ENCODE measurements around the gene PTGDS.

PTGDS gene

DNA sequence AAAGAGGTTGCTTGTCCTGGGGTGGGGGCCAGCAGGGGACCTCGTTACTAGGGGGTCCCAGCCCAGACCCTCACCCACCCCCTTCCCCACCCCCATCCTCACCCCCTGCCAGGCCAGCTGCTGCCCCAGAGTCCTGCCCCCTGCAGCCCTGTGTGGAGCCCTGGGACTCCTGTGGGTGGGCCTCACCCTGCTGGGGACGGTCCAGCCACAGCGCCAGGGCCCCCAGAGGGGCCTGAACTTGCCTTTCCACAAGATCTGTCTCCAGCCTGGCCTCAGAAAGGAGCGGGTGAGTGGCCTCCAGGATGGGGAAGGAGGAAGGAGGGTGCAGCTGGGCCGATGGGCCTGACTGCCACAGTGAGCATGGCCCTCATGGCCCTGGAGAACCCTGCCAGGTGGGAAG lies 7.5 kb upstream of the PTGDS start:
- Histone ChIP-seq H3K27me3 (ENCODE audit: low read depth, low read length) (no peaks in the 10 kb centered on the region), H3K4me1 (ENCODE audit: control insufficient read depth in 1 of 2, insufficient read depth in 2 of 2, low read length in 2 of 2) (peaks cover 0 to 6% of the 10 kb centered on the region in 2 donors), H3K9me3 (ENCODE audit: control insufficient read depth in 1 of 2, low read length in 2 of 2) (no peaks in the 10 kb centered on the region), H3K27ac (ENCODE audit: low read length) (no peak overlapping the region), H3K4me3 (ENCODE audit: low read depth in 1 of 2, low read length in 2 of 2) (no peak overlapping the region), H3K36me3 (ENCODE audit: control insufficient read depth in 1 of 2, insufficient read depth in 2 of 2, low read length in 2 of 2) (no peaks in the 10 kb centered on the region)

- H3K4me1 ChIP-seq (ENCODE audit: control insufficient read depth in 1 of 2, insufficient read depth in 2 of 2, low read length in 2 of 2), result peaks cover 0 to 6% of the 10 kb centered on the region in 2 donors
These were observed 6.9 kb upstream of the PTGDS start for GRCh38 chr9:136970361-136970760.

DNA sequence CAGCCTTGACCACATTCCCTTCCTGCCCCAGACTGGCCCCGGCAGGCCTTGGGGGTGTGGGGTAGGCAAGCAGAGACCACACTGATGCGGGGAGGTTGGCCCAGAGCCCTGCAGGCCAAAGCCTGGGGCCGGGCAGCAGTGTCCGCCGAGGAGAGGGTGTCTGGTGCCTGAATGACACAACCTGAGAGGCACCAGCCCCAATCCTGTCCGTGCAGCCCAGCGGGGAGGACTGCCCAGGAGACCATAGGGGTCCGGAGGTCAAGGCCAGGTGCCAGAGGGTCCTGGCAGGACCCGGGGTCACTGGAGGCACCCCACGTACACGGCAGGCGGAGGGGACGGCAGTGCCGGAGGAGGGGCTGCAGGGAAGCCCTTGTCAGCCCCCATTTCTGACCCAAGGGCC lies 5.6 kb upstream of the PTGDS start:
- Histone ChIP-seq H3K4me3 (ENCODE audit: low read depth in 1 of 2, low read length in 2 of 2) (no peak overlapping the region), H3K4me1 (ENCODE audit: control insufficient read depth in 1 of 2, insufficient read depth in 2 of 2, low read length in 2 of 2) (peaks cover 0 to 6% of the 10 kb centered on the region in 2 donors), H3K27me3 (ENCODE audit: low read depth, low read length) (no peaks in the 10 kb centered on the region), H3K9me3 (ENCODE audit: control insufficient read depth in 1 of 2, low read length in 2 of 2) (no peaks in the 10 kb centered on the region), H3K27ac (ENCODE audit: low read length) (no peak overlapping the region), H3K36me3 (ENCODE audit: control insufficient read depth in 1 of 2, insufficient read depth in 2 of 2, low read length in 2 of 2) (no peaks in the 10 kb centered on the region)

More at GRCh38 chr9:136970361-136970760, 6.9 kb upstream of the PTGDS start:
- Histone ChIP-seq H3K27ac (ENCODE audit: low read length) (no peak overlapping the region), H3K4me3 (ENCODE audit: low read depth in 1 of 2, low read length in 2 of 2) (no peak overlapping the region), H3K9me3 (ENCODE audit: control insufficient read depth in 1 of 2, low read length in 2 of 2) (no peaks in the 10 kb centered on the region), H3K36me3 (ENCODE audit: control insufficient read depth in 1 of 2, insufficient read depth in 2 of 2, low read length in 2 of 2) (no peaks in the 10 kb centered on the region), H3K27me3 (ENCODE audit: low read depth, low read length) (no peaks in the 10 kb centered on the region)

DNA sequence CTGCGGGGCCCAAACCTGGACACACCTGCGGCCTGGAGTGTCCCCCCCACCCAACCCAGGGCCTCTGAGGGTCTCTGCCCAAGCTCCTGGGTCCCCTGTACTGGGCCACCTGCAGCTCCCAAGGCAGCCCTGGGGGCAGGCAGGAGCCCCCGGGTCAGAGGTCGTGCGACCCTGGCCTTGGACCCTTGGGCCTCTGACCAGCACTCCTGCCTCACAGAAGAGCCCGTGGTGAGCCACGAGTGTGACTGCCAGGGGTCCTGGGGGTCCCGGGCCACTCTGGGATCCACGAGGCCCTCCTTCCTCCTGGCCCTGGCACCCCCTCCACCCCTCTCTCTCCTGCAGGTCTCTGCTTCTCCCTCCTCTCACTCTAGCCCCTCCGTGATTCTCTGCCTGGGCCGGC lies 5.0 kb upstream of the PTGDS start:
- H3K27me3 ChIP-seq (ENCODE audit: low read depth, low read length), result no peaks in the 10 kb centered on the region
- no peaks in the 10 kb centered on the region for H3K9me3 ChIP-seq (ENCODE audit: control insufficient read depth in 1 of 2, low read length in 2 of 2)
- H3K4me1 ChIP-seq (ENCODE audit: control insufficient read depth in 1 of 2, insufficient read depth in 2 of 2, low read length in 2 of 2), result peaks cover 0 to 10% of the 10 kb centered on the region in 2 donors
- no peaks in the 10 kb centered on the region for H3K36me3 ChIP-seq (ENCODE audit: control insufficient read depth in 1 of 2, insufficient read depth in 2 of 2, low read length in 2 of 2)
- no peak overlapping the region for H3K27ac ChIP-seq (ENCODE audit: low read length)
- H3K4me3 ChIP-seq (ENCODE audit: low read depth in 1 of 2, low read length in 2 of 2), result no peak overlapping the region

GRCh38 chr9:136972743-136973142 lies 4.6 kb upstream of the PTGDS start:
- no peaks in the 10 kb centered on the region for H3K36me3 ChIP-seq (ENCODE audit: control insufficient read depth in 1 of 2, insufficient read depth in 2 of 2, low read length in 2 of 2)
- H3K27me3 ChIP-seq (ENCODE audit: low read depth, low read length), result no peaks in the 10 kb centered on the region
- no peak overlapping the region for H3K4me3 ChIP-seq (ENCODE audit: low read depth in 1 of 2, low read length in 2 of 2)
- no peaks in the 10 kb centered on the region for H3K9me3 ChIP-seq (ENCODE audit: control insufficient read depth in 1 of 2, low read length in 2 of 2)
- H3K27ac ChIP-seq (ENCODE audit: low read length), result no peak overlapping the region
- peaks cover 0 to 14% of the 10 kb centered on the region in 2 donors for H3K4me1 ChIP-seq (ENCODE audit: control insufficient read depth in 1 of 2, insufficient read depth in 2 of 2, low read length in 2 of 2)

GRCh38 chr9:136973618-136974617 lies 3.4 kb upstream of the PTGDS start:
- Histone ChIP-seq H3K4me1 (ENCODE audit: control insufficient read depth in 1 of 2, insufficient read depth in 2 of 2, low read length in 2 of 2) (peaks cover 0 to 19% of the 10 kb centered on the region in 2 donors), H3K27me3 (ENCODE audit: low read depth, low read length) (no peaks in the 10 kb centered on the region), H3K27ac (ENCODE audit: low read length) (no peak overlapping the region), H3K9me3 (ENCODE audit: control insufficient read depth in 1 of 2, low read length in 2 of 2) (no peaks in the 10 kb centered on the region), H3K36me3 (ENCODE audit: control insufficient read depth in 1 of 2, insufficient read depth in 2 of 2, low read length in 2 of 2) (no peaks in the 10 kb centered on the region), H3K4me3 (ENCODE audit: low read depth in 1 of 2, low read length in 2 of 2) (no peak overlapping the region)

GRCh38 chr9:136974817-136975535 lies 2.3 kb upstream of the PTGDS start:
- no peaks in the 10 kb centered on the region for H3K27me3 ChIP-seq (ENCODE audit: low read depth, low read length)
- no peaks in the 10 kb centered on the region for H3K36me3 ChIP-seq (ENCODE audit: control insufficient read depth in 1 of 2, insufficient read depth in 2 of 2, low read length in 2 of 2)
- no peak overlapping the region for H3K27ac ChIP-seq (ENCODE audit: low read length)
- no peak overlapping the region for H3K4me3 ChIP-seq (ENCODE audit: low read depth in 1 of 2, low read length in 2 of 2)
- H3K9me3 ChIP-seq (ENCODE audit: control insufficient read depth in 1 of 2, low read length in 2 of 2), result no peaks in the 10 kb centered on the region
- H3K4me1 ChIP-seq (ENCODE audit: control insufficient read depth in 1 of 2, insufficient read depth in 2 of 2, low read length in 2 of 2), result peaks cover 0 to 19% of the 10 kb centered on the region in 2 donors

DNA sequence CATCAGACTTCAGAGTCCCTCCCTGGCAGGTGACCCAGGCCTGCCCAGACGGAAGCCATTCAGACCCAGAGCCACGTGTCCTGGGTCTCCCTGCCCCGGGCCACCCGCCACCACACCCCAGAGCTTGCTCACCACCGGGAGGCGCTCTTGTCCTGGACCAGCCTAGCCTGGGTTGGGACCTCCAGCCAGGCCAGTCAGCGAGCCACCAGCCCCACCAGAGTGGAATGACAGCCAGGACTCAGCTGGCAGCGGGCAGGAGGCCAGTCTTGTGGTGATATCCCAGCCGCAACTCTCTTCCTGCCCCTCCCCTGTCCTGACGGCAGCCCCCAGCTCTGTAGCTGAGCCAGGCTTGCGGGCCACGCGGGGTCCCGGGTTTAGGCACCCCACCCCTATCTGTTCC lies 1.7 kb upstream of the PTGDS start:
- H3K4me1 ChIP-seq (ENCODE audit: control insufficient read depth in 1 of 2, insufficient read depth in 2 of 2, low read length in 2 of 2), result peaks cover 0 to 19% of the 10 kb centered on the region in 2 donors
- H3K36me3 ChIP-seq (ENCODE audit: control insufficient read depth in 1 of 2, insufficient read depth in 2 of 2, low read length in 2 of 2), result no peaks in the 10 kb centered on the region
- H3K27ac ChIP-seq (ENCODE audit: low read length), result no peak overlapping the region
- H3K27me3 ChIP-seq (ENCODE audit: low read depth, low read length), result no peaks in the 10 kb centered on the region
- H3K9me3 ChIP-seq (ENCODE audit: control insufficient read depth in 1 of 2, low read length in 2 of 2), result no peaks in the 10 kb centered on the region
- H3K4me3 ChIP-seq (ENCODE audit: low read depth in 1 of 2, low read length in 2 of 2), result no peak overlapping the region

- Histone ChIP-seq H3K27ac (ENCODE audit: low read length) (no peak overlapping the region), H3K4me3 (ENCODE audit: low read depth in 1 of 2, low read length in 2 of 2) (peak overlapping the region in 1 of 2 donors; percentile 60), H3K4me1 (ENCODE audit: control insufficient read depth in 1 of 2, insufficient read depth in 2 of 2, low read length in 2 of 2) (peaks cover 0 to 19% of the 10 kb centered on the region in 2 donors), H3K9me3 (ENCODE audit: control insufficient read depth in 1 of 2, low read length in 2 of 2) (no peaks in the 10 kb centered on the region), H3K36me3 (ENCODE audit: control insufficient read depth in 1 of 2, insufficient read depth in 2 of 2, low read length in 2 of 2) (no peaks in the 10 kb centered on the region), H3K27me3 (ENCODE audit: low read depth, low read length) (no peaks in the 10 kb centered on the region)
These were observed 357 bp downstream of the PTGDS start for GRCh38 chr9:136977649-136978072.

- no peaks in the 10 kb centered on the region for H3K36me3 ChIP-seq (ENCODE audit: control insufficient read depth in 1 of 2, insufficient read depth in 2 of 2, low read length in 2 of 2)
- peak overlapping the region in 1 of 2 donors; percentile 60 for H3K4me3 ChIP-seq (ENCODE audit: low read depth in 1 of 2, low read length in 2 of 2)
- H3K4me1 ChIP-seq (ENCODE audit: control insufficient read depth in 1 of 2, insufficient read depth in 2 of 2, low read length in 2 of 2), result peaks cover 0 to 19% of the 10 kb centered on the region in 2 donors
- H3K27ac ChIP-seq (ENCODE audit: low read length), result no peak overlapping the region
- H3K27me3 ChIP-seq (ENCODE audit: low read depth, low read length), result no peaks in the 10 kb centered on the region
- no peaks in the 10 kb centered on the region for H3K9me3 ChIP-seq (ENCODE audit: control insufficient read depth in 1 of 2, low read length in 2 of 2)
These were observed 965 bp downstream of the PTGDS start for GRCh38 chr9:136978073-136978864.
